Type B pancreatic cell (in vitro differentiated cells): Measurements from ENCODE around the gene FAM32A. TPM values are rescaled to one million over a fixed set of nuclear protein-coding genes. Genes with fewer than 3 reads are reported as not detected.

ENCODE experiments used
- DNase-seq: peaks from one replicate; pipeline ENCODE4 v3.0.0; 2021; ENCODE audit warnings: mixed read lengths; ENCODE audit not compliant: unreplicated experiment; ENCODE audit errors: extremely low spot score
- H3K27ac Mint-ChIP-seq: 2 replicates; pipeline ENCODE4 v1.8.0; 2021; ENCODE audit warnings: mild to moderate bottlenecking, mixed read lengths
- H3K27me3 Mint-ChIP-seq: 2 replicates; pipeline ENCODE4 v1.8.0; 2021; ENCODE audit warnings: mixed read lengths
- H3K36me3 Mint-ChIP-seq: 2 replicates; pipeline ENCODE4 v1.8.0; 2021; ENCODE audit warnings: mixed read lengths
- H3K4me1 Mint-ChIP-seq: one replicate; pipeline ENCODE4 v1.8.0; 2021; ENCODE audit warnings: mixed read lengths; ENCODE audit not compliant: unreplicated experiment
- H3K4me3 Mint-ChIP-seq: 2 replicates; pipeline ENCODE4 v1.8.0; 2021; ENCODE audit warnings: mild to moderate bottlenecking, mixed read lengths
- H3K9me3 Mint-ChIP-seq: 2 replicates; pipeline ENCODE4 v1.8.0; 2021; ENCODE audit warnings: mixed read lengths
- CTCF ChIP-seq: fragments of 200-600 bp; sonication (generic); conservative IDR thresholded peaks from 2 replicates; pipeline ENCODE4 v1.5.0; 2021; ENCODE audit warnings: antibody characterized with exemption, mild to moderate bottlenecking
- total RNA-seq: library from RNA; stranded (reverse); gene quantifications from 2 replicates; pipeline ENCODE4 v1.2.1, GENCODE V29; 2021; ENCODE audit warnings: low replicate concordance

FAM32A gene
- total RNA-seq, 1 donor from 2014 or later: 89.0 TPM

- DNase-seq: no peak
- H3K4me1 Mint-ChIP-seq: no peaks in the 10 kb centered on the region
- no peak for TF ChIP-seq CTCF
- H3K4me3 Mint-ChIP-seq: no peak overlapping the region
- peaks cover 27% of the 10 kb centered on the region for H3K36me3 Mint-ChIP-seq
- H3K9me3 Mint-ChIP-seq: peaks cover 8% of the 10 kb centered on the region
- H3K27ac Mint-ChIP-seq: no peak overlapping the region
- H3K27me3 Mint-ChIP-seq: no peaks in the 10 kb centered on the region
These were observed 38.5 kb downstream of the FAM32A start for GRCh38 chr19:16223746-16224145.

- TF ChIP-seq CTCF: no peak
- H3K36me3 Mint-ChIP-seq: peaks cover 23% of the 10 kb centered on the region
- peaks cover 4% of the 10 kb centered on the region for H3K9me3 Mint-ChIP-seq
- H3K4me3 Mint-ChIP-seq: no peak overlapping the region
- no peaks in the 10 kb centered on the region for H3K27me3 Mint-ChIP-seq
- no peak for DNase-seq
- no peaks in the 10 kb centered on the region for H3K4me1 Mint-ChIP-seq
- H3K27ac Mint-ChIP-seq: no peak overlapping the region
These were observed 39.3 kb downstream of the FAM32A start for GRCh38 chr19:16224293-16225045.

GRCh38 chr19:16225279-16226183, 40.3 kb downstream of the FAM32A start:
- Mint-ChIP-seq H3K27me3 (no peaks in the 10 kb centered on the region), H3K9me3 (no peaks in the 10 kb centered on the region), H3K4me1 (no peaks in the 10 kb centered on the region), H3K4me3 (no peak overlapping the region), H3K27ac (no peak overlapping the region), H3K36me3 (peaks cover 22% of the 10 kb centered on the region)
- no peak for TF ChIP-seq CTCF
- no peak for DNase-seq

GRCh38 chr19:16226184-16226591, 41.0 kb downstream of the FAM32A start:
- Mint-ChIP-seq H3K9me3 (no peaks in the 10 kb centered on the region), H3K27me3 (no peaks in the 10 kb centered on the region), H3K27ac (no peak overlapping the region), H3K4me1 (no peaks in the 10 kb centered on the region), H3K4me3 (no peak overlapping the region), H3K36me3 (peaks cover 18% of the 10 kb centered on the region)
- no peak for TF ChIP-seq CTCF
- DNase-seq: no peak

GRCh38 chr19:16226878-16227836, 41.9 kb downstream of the FAM32A start:
- Mint-ChIP-seq H3K9me3 (no peaks in the 10 kb centered on the region), H3K4me3 (no peak overlapping the region), H3K4me1 (no peaks in the 10 kb centered on the region), H3K27me3 (no peaks in the 10 kb centered on the region), H3K36me3 (peaks cover 19% of the 10 kb centered on the region), H3K27ac (no peak overlapping the region)
- no peak for TF ChIP-seq CTCF
- no peak for DNase-seq
